Right cardiac atrium (tissue), 5 donors: ENCODE results near the gene AMDHD2. TPM values are rescaled to one million over a fixed set of nuclear protein-coding genes. Genes with fewer than 3 reads are reported as not detected.
"Not testable (repeated sequence)": the region's sequence is repeated elsewhere in the genome, so short reads cannot be mapped to it uniquely, and the experiment has no call there.

Experiments used
- ATAC-seq, 2 donors: fragments of 200-7000 bp; cut with Tn5 transposase; one replicate each; pipeline versions ENCODE4 v1.8.0 to v1.9.1; 2020; ENCODE audit warnings: moderate library complexity in 2 of 2, mild to moderate bottlenecking in 1 of 2
- DNase-seq, 3 donors: peaks; one replicate each; pipeline ENCODE4 v3.0.0-alpha.2; 2020
- H3K27ac ChIP-seq: one replicate; pipeline ENCODE4 v1.5.1; 2013; ENCODE audit warnings: mild to moderate bottlenecking, low read length, control low read depth, moderate library complexity
- H3K27me3 ChIP-seq: one replicate; pipeline ENCODE4 v1.6.1; 2013; ENCODE audit not compliant: control insufficient read depth, insufficient read depth
- H3K4me1 ChIP-seq: one replicate; pipeline ENCODE4 v1.6.1; 2013; ENCODE audit warnings: low read length; ENCODE audit not compliant: control insufficient read depth, insufficient read depth
- H3K4me3 ChIP-seq: one replicate; pipeline ENCODE4 v1.5.1; 2013; ENCODE audit warnings: low read length, control low read depth
- H3K9me3 ChIP-seq: one replicate; pipeline ENCODE4 v1.6.1; 2013; ENCODE audit warnings: low read length; ENCODE audit not compliant: control insufficient read depth
- WGBS: extraction: QIAGEN DNeasy Blood & Tissue Kit; methylation state at CpG from one replicate; pipeline ENCODE4 v1.1.7; 2013; 5-methylcytosine and 5-hydroxymethylcytosine counted together
- intact Hi-C, 4 donors: fragments of 100-400 bp; cut with DNase I; formaldehyde crosslinking; loops; one replicate each; pipeline versions ENCODE4 v1.11.0 to v1.14.0; 2022 to 2023
- polyA plus RNA-seq: library from polyadenylated mRNA; stranded (reverse); fragments of 200-250 nt; gene quantifications from one replicate; pipeline ENCODE4 v1.2.3, GENCODE V29; 2013
- total RNA-seq, 4 donors: library from RNA; stranded (reverse); fragmentation: NEBNext Ultra II Directional; extraction: Animal tissue kit (Norgen Biotek cat#: 25700); gene quantifications; one replicate each; pipeline ENCODE4 v1.2.1, GENCODE V29; 2021
- donor health status: healthy with polysubstance abuse.
- donor health status: DM: no; HTN: yes; CAD: no.
- donor health status: DM: no; HTN: no; CAD: no.
- donor health status: DM: no; HTN: yes; CAD: no; lungs with severe emphysema.
- donor health status: DM: yes; HTN: yes; CAD: no.

AMDHD2 gene
- total and polyA plus RNA-seq, 5 donors, result 10.6 to 16.5 (median 13.2) TPM

GRCh38 chr16:2530629-2531318 is 10.6 kb downstream of the AMDHD2 start:
- DNase-seq (peak in 1 of 3 donors; percentile 73), ATAC-seq (peak in 1 of 2 donors; percentile 2)
- Histone ChIP-seq H3K4me1 (no peaks in the 10 kb centered on the region), H3K4me3 (no peak overlapping the region), H3K27ac (no peak overlapping the region), H3K27me3 (no peaks in the 10 kb centered on the region), H3K9me3 (no peaks in the 10 kb centered on the region)
- WGBS, result 85% methylated on average over 14 of the region's 14 CpGs
- intact Hi-C loops, result no loop called here

DNA sequence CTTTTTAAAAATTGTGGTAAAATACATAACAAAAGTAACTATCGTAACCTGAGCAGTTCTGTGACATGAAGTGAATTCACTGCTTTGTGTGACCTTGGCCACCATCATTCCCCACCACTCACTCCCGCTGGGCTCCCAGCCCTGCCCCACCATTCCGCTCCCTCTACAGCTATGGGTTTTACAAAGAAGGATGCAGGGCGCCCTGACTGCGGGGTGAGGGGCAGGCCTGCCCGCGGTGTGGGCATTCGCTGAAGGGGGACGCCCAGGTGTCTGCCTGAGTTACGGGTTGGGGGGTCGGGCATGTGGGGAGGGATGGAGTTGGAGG is 11.2 kb downstream of the AMDHD2 start, which contains the start of gene CEMP1:
TSS of gene CEMP1 (minus strand) at position 38 of the 325 bp plus-strand sequence. CDS start 335 bp downstream, outside the sequence.
- intact Hi-C loops, result no loop called here
- peak within 1 kb of the TSS; percentile 85 for H3K27ac ChIP-seq
- peak in 1 of 2 donors; percentile 3 for ATAC-seq
- 13% methylated on average over 11 of the region's 11 CpGs for WGBS
- H3K4me3 ChIP-seq, result peak within 1 kb of the TSS; percentile 59
- H3K4me1 ChIP-seq, result no peaks in the 10 kb centered on the region
- DNase-seq, result no peak
- H3K27me3 ChIP-seq, result no peaks in the 10 kb centered on the region
- H3K9me3 ChIP-seq, result no peaks in the 10 kb centered on the region

DNA sequence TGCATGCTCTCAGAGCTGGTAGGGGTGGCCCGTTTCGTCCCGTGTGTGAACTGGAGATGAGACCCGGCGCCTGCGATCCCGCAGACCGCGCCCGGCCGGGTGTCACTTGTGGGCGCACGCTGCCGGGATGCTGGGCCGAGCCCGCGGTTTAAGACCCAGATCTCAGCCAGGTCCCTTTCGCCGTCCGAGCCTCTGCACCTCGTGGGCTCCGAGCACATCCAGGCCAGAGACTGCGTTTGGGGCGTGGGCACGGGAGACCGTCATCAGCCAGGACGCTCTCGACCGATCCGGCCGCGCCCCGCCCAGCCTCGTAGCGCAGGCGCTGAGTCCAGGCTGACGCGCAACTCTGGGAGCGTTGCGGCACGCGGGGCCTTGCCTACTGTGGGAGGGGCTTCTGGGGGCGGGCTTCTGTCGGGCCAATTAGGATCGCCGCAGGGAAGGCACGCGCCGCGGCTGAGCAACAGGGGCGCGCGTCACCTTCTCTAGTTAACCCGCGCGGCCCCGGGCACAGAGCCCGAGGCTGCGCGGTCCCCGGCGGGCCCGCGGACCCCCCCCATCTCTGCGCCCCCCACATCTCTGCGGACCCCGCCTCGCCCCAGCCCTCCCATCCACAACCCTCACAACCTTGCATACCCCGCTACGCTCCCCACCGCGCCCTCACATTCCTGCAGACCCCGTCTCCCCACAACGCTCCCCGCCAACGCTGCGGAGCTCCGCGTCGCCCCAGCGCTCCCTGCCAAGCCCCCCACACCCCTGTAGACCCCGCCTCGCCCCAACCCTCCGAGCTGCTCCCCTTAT is 11.7 kb downstream of the AMDHD2 start:
- WGBS, result under 1% methylated on average over 84 of the region's 84 CpGs
- peak; percentile 94 to 95 for ATAC-seq
- Histone ChIP-seq H3K4me1 (no peaks in the 10 kb centered on the region), H3K27ac (peak overlapping the region; percentile 85), H3K27me3 (no peaks in the 10 kb centered on the region), H3K9me3 (no peaks in the 10 kb centered on the region), H3K4me3 (peak overlapping the region; percentile 59)
- DNase-seq, result peak; percentile 99 to 100 (median 100)
- intact Hi-C loops, result no loop called here

DNA sequence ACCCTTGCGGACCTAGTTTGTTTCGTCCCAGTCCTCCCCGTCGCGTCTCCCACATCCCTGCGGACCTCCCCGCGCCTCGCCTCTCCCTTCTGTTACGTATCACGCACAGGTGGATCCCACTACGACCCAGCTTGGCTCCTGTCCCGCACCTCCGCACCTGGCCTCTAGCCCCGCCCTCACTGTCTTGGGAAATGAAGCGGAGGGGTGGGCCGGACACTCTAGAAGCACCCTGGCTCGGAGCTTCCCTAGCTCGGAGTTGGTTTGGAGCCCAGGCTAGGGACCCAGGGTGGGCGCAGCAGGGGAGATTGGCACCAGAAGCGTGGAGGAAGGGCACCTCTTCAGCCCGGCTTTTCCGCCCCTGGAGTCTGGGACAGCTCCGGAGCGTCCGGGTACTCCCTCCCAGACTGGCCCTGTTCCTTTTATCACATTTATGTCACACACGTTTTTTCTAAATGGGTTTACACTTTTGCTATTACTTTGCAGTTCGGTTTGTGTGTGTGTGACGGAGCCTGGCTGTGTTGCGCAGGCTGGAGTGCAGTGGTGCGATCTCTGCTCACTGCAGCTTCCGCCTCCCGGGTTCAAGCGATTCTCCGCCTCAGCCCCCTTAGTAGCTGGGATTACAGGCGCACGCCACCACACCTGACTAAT is 12.4 kb downstream of the AMDHD2 start:
- Histone ChIP-seq H3K9me3 (no peaks in the 10 kb centered on the region), H3K27me3 (no peaks in the 10 kb centered on the region), H3K4me1 (no peaks in the 10 kb centered on the region), H3K27ac (peak overlapping the region; percentile 85), H3K4me3 (peak overlapping the region; percentile 59)
- intact Hi-C loops, result no loop called here
- ATAC-seq (peak; percentile 6 to 9), DNase-seq (peak; percentile 57 to 83 (median 82))
- WGBS, result under 1% methylated on average over 37 of the region's 37 CpGs

- peak overlapping the region; percentile 85 for H3K27ac ChIP-seq
- ATAC-seq, H3K9me3 ChIP-seq, H3K27me3 ChIP-seq, H3K4me1 ChIP-seq, H3K4me3 ChIP-seq, intact Hi-C loops: not testable (repeated sequence)
- DNase-seq, result peak in 2 of 3 donors; percentile 53 to 65
- WGBS, result 36% methylated on average over 16 of the region's 16 CpGs
Observed at GRCh38 chr16:2533142-2533755, 13.1 kb downstream of the AMDHD2 start.

DNA sequence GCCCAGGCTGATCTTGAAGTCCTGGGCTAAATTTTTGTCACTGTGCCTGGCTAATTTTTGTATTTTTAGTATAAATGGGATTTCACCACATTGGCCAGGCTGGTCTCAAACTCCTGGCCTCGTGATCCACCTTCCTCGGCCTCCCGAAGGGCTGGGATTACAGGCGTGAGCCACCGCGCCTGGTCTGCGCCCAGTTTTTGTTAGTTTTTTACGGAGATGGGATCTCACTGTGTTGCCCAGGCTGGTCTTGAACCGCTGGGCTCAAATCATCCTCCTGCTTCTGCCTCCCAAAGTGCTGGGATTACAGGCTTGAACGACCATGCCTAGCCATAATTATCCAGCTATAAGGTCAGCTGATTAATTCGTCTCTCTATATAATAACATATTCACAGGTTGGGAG is 13.7 kb downstream of the AMDHD2 start:
- Histone ChIP-seq H3K4me1 (no peaks in the 10 kb centered on the region), H3K27me3 (no peaks in the 10 kb centered on the region), H3K9me3 (no peaks in the 10 kb centered on the region), H3K27ac (no peak overlapping the region), H3K4me3 (no peak overlapping the region)
- DNase-seq (peak in 1 of 3 donors; percentile 15), ATAC-seq (no peak)
- 89% methylated on average over 11 of the region's 11 CpGs for WGBS
- intact Hi-C loops, result no loop called here

DNA sequence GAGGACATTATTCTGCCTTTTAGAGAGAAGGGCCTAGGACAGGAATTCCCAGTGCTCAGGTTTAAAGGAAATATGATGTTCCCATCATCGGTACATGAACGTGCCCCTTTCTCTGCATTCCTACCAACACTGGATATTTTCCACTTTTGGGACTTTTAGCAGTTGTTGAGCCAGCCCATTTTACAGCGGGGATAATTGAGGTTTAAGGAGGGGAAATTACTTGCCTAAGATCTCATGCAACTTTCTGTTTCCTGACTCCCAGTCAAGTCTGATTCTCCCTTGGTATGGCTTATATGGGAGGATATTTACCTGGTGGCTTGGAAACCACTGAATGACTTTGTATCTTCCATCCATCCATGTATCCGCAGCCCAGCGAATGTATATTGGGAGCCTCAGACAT is 14.2 kb downstream of the AMDHD2 start:
- H3K4me1 ChIP-seq, H3K4me3 ChIP-seq, H3K9me3 ChIP-seq, ATAC-seq, DNase-seq, H3K27me3 ChIP-seq, intact Hi-C loops, H3K27ac ChIP-seq: not testable (repeated sequence)
- 85% methylated on average over 5 of the region's 5 CpGs for WGBS

GRCh38 chr16:2535625-2536013 is 15.4 kb downstream of the AMDHD2 start:
- H3K27me3 ChIP-seq, result no peaks in the 10 kb centered on the region
- H3K4me3 ChIP-seq, result no peak overlapping the region
- DNase-seq (peak; percentile 42 to 63 (median 59)), ATAC-seq (no peak)
- intact Hi-C loops, result no loop called here
- 62% methylated on average over 9 of the region's 9 CpGs for WGBS
- H3K9me3 ChIP-seq, result no peaks in the 10 kb centered on the region
- peaks cover 7% of the 10 kb centered on the region for H3K4me1 ChIP-seq
- no peak overlapping the region for H3K27ac ChIP-seq

- intact Hi-C loops, result no loop called here
- WGBS, result under 1% methylated on average over 126 of the region's 126 CpGs
- DNase-seq (peak; percentile 95 to 98 (median 98)), ATAC-seq (peak; percentile 95 to 96)
- H3K4me3 ChIP-seq, result peak within 1 kb of the TSS; percentile 100
- no peaks in the 10 kb centered on the region for H3K9me3 ChIP-seq
- H3K27me3 ChIP-seq, result no peaks in the 10 kb centered on the region
- peaks cover 7% of the 10 kb centered on the region for H3K4me1 ChIP-seq
- peak within 1 kb of the TSS; percentile 99 for H3K27ac ChIP-seq
Observed at GRCh38 chr16:2537451-2538379, 17.5 kb downstream of the AMDHD2 start, which contains the start of gene PDPK1. Gene PDPK1 (plus strand): TSS chr16:2538021. CDS start chr16:2538113, 92 bp downstream.
